Stimulated activated CD4-positive, alpha-beta T cell treated with anti-CD3 and anti-CD28 coated beads, Interleukin-15, amount 100 ng/mL, for 1 hour (primary cell): ENCODE results near the gene TENT4A.

ENCODE experiments used
- DNase-seq, 2 donors: peaks; one replicate each; pipeline ENCODE4 v3.0.0-alpha.2; 2020; ENCODE audit warnings: low read depth in 1 of 2, low spot score in 1 of 2

TENT4A gene

DNA sequence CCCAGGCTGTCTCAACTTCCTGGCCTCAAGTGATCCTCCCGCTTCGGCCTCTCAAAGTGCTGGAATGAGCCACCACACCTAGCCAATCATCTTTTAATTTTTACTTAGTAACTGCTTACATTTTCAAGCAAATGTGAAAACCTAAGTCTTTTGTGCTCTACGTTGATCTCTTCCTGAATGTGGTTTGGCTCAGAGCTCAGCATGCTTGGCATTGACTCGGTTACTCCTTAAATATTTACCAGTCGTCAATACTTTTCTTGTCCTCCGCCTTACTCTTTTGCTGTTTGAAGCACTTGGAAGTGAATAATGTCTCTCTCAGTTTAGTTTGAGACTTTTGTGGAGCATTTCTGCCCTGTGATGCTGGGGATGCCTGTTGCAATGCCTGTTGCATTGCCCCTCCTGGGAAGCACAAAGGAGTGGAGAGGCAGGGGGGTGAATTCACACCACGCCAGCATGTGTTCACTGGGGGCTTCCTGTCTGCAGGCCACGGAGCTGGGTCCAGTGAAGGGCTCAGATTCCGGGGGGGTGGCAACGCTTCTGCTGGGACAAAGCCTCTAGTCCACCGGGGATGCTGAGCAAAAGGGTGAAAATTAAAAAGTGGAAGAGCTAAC is 13.1 kb upstream of the TENT4A start:
- DNase-seq = no peak

DNA sequence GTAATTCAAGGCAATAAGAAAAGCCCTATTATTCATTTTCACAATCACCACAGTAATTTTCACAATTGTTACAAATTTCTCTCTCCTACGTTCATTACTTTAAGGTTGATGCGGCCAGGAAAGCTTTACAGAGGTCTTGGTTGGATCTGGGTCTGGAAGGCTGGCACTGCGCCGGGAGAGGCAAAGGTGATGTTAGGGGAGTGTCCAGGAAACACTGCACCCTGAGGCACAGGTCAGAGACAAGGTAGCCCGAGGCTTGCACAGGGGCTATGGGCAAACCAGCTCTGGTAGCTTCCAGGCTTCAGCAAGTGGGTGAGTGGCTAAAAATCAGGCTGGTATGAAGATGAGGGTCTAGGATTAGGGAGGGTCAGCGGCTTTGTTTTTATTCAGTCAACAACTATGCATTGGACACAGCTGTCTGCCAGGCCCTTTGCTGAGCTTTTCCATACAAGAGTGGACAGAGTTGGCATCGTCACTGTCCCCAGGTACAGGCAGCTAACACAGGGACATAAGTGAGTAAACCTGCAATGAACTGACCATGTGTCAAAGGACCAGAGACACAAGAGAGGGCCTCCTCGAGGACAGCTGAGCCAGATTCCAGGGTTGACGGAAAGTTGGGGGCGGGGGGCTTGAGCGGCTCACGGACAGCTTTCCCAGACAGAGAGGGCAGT is 12.4 kb upstream of the TENT4A start:
- DNase-seq = no peak

DNA sequence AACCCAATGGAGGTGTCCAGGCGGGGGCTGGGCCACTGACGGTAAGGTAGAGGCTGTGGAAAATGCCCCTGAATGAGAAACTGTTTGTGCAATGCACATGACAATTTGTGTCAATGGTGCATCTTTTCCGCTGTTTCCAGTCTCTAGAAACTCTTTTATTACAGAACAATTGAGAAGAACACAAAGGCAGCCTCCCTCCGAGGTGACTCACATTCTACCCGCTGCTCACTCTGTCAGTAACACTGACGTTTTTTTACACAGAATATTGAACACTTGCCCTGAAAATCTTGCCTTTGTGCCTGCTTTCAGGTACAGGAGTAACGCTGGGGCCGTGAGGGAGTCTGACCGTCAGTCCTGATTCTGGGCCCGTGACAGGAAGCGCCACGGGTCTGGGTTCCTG is 11.7 kb upstream of the TENT4A start:
- DNase-seq = no peak

DNA sequence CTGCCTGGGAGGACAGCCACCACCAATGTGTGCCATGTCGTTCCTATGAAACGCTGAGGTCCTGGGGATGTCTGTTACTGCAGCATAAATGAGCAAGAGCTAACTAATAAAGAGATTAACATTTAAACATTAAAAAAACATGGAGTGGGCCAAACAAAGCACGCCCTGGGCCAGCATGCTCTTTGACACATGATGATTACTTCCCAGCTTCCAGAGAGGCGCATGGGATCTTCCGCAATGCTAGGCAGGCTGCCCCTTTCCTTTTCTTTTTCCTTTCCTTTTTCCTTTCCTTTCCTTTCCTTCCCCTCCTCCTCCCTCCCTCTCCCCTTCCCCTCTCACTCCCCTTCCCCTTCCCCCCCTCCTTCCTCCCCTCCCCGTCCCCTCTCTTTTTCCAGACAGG is 10.6 kb upstream of the TENT4A start:
- no peak for DNase-seq

GRCh38 chr5:6703806-6704205 is 9.4 kb upstream of the TENT4A start:
- no peak for DNase-seq

DNA sequence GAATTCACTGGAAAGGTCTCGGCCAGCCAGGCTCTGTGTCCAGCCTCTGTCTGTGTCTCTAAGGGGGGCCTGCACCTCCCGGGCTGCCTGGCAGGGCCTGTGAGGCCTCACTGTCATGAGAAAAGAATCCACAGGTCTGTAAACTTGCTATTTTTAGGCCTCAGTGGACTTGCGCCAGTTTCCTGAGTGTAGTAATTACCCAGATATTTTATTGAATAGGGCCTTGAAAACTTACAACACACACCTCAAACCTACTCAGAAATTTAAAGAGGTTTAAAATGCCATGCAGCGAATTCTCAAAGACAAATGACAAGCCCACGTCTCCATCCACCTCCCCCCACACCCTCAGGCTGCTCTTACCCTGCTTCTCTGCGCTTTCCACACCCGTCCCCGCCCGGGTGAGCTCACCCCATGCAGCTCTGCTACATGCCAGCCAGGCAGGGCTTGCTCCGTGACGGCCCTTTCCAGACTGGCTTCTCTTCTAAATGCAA is 8.8 kb upstream of the TENT4A start:
- DNase-seq = no peak

DNA sequence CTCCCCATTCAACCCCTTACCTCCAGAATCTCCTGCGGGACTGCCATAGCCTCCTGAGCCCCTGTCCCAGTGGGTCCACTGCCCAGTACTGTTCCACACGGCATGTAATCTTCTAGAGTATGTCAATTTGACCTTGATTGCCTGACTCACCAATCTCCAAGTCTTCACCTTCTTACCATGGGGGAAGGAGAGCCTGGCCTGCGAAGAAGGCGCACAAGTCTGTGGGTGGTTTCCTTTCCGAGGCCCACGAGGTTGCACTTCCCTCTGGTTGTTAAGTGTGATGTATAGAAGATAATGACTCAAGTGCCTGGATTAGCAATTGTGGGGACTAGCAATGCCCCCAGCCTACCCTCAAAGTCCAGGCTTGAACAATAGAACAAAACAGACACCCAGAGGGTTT is 8.1 kb upstream of the TENT4A start:
- DNase-seq = no peak

GRCh38 chr5:6705959-6706358 is 7.3 kb upstream of the TENT4A start:
- no peak for DNase-seq

DNA sequence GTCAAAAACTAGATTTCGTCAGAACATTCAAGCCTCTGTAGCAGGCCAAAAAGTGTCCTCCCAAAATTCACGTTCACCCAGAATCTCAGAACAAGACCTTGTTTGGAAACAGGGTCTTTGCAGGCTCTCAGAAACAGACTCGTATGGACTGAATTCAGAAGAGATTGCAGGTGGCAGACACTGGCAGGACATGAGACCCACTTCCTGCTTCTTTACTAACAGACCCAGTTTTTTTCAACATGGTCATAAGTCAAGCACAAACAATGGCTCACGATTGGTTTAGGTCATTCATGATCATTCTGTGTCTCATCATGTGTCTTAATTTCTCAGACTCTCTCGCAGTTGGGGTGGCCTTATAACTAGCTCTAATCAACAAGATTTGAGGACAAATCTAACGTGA is 5.4 kb upstream of the TENT4A start:
- DNase-seq = no peak

DNA sequence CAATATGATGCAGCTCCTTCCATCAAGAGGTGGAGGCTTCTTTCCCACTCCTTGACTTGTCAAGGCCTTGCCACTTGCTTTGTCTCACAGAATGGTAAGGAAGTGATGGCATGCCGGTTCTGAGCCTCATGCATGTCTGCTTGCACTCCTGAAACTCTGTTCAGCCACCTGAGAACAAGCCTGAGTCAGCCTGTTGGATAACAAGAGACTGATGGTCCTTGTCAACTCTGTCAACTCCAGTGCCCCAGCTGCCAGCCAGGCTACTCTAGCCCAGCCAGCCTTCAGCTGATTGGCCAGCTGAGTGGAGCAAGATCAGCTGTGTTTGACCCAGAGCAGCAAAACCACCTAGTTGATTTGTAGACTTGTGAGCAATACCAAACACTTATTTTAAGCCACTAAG is 4.4 kb upstream of the TENT4A start:
- DNase-seq = no peak

DNA sequence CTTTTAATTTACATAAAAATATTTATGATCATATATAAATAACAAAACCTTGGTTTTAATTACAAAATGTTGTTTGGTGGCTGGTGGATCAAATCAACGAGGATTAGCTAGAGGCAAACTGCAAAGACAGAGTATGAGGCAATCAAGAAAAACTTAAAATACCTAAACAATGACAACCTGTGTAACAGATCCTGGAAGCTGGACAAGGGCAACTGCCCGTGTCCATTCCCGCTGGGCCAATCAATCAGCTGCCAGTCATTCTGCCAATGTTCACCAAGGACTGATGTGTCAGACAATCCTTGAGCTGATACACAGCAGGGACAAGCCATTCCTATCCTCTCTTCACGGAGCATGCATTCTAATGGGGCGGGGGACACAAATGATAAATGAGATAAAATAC is 3.2 kb upstream of the TENT4A start:
- no peak for DNase-seq

DNA sequence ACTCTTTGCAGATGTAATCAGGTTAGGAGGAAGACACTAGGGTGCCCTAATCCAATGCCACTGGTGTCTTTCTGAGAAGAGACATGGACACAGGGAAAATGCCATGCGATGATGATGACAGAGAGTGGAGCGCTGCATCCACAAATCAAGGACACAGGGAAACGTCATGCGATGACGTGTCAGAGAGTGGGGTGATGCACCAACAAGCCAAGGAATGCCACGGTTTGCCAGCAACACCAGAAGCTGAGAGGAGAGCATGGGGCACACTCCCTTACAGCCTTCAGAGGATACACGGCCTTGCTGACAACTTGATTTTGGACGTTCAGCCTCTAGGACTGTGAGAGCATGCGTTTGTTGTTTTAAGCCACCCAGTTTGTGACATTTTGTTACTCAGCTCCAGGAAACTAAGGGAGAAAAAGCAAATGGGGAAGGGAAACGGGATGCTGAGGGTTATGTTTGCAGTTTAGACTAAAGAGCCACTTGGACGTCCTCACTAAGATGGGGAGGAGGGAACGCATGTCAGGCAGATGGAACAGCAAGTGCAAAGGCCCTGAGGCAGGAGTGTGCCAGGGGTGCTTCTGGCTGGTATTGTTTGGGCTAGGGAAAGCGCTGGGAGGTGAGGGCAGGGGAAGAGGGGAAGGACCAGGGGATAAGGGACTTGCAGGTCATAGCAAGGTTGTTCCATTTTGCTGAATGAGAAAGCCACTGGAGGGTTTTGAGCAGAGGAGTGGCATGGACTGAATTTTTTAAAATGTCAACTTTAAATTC is 2.5 kb upstream of the TENT4A start:
- DNase-seq = no peak

- no peak for DNase-seq
These were observed 1.7 kb upstream of the TENT4A start for GRCh38 chr5:6711409-6712141.

GRCh38 chr5:6712142-6712576 is 1.1 kb upstream of the TENT4A start:
- DNase-seq = peak in 1 of 2 donors; percentile 33

DNA sequence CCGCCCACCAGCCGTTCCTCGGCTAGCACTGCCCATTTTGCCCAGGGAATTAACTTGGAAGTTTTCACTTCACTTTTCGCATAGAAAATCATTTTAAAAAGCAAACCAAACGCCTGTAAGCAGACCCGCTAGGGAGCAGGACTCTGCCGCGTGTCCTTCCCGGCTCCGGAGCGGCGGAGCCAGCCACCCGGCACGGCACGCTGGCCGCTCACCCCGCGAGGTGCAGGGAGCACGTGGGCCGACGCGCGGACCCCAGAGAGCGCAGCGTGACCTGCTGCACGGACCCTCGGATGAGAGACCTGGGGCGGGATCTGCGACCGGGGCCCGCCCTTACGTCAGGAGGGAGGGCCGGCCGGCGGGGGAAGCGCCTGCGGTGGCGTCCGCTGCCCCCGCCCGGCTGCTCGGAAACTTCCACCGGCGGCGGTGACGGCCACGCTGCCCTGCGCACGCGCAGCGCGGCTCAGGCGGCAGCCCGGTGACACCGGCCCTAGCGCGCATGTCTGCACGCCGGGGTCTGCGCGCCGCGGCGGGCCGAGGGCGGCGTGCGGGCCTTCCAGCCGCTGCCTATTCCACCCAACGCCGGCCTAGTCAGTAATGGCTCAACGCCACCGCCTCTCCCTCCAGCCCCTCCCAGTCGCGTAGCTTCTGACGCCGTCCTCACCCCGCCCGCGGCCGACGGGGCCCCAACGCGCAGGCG is 507 bp upstream of the TENT4A start:
- peak; percentile 96 to 98 for DNase-seq

DNA sequence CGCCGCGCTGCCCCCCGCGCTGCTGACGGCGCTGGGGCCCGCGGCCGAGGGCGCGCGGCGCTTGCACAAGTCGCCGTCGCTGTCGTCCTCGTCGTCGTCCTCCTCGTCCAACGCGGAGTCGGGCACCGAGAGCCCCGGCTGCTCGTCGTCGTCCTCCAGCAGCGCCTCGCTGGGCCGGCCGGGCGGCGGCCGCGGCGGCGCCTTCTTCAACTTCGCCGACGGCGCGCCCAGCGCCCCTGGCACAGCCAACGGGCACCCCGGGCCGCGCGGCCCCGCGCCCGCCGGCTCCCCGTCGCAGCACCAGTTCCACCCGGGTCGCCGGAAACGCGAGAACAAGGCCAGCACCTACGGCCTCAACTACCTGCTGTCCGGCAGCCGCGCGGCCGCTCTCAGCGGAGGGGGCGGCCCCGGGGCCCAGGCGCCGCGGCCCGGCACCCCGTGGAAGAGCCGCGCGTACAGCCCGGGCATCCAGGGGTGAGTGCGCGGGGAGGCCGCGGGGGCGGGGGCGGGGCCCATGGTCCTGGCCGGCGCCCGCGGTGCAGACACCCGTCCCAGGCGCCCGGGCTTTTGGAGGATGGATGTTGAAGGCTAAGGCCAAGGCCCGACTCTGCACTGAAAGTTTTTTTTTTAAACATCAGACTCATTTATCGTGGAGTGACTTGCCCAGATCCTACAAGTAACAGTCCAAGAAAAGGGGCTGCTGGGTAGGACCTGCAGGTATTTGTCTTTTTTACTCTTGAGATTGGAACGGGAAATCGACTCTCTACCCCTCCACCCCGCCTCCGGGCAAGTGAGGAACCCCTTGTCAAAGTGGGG is 1.2 kb downstream of the TENT4A start:
- DNase-seq = peak in 1 of 2 donors; percentile 25

GRCh38 chr5:6715271-6715670 is 2.0 kb downstream of the TENT4A start:
- no peak for DNase-seq

GRCh38 chr5:6715758-6716628 is 2.8 kb downstream of the TENT4A start:
- no peak for DNase-seq

- DNase-seq = no peak
These were observed 3.5 kb downstream of the TENT4A start for GRCh38 chr5:6716629-6717149.
